IMR-90 (cell line): ENCODE measurements around the gene EYS. TPM values are rescaled to one million over a fixed set of nuclear protein-coding genes. Genes with fewer than 3 reads are reported as not detected.

Source experiments
- ATAC-seq: fragments of 200-7000 bp; cut with Tn5 transposase; 2 replicates; pipeline ENCODE4 v1.9.1; 2020; ENCODE audit warnings: low read depth, mild to moderate bottlenecking, moderate library complexity
- BruUV-seq: library from RNA; stranded (reverse); fragments of 400-500 nt; replicated peaks from 2 replicates; lab custom pipeline; 2021; lab: Mats Ljungman, UMichigan
- CTCF ChIA-PET: fragments of 300-600 bp; formaldehyde crosslinking; extraction: SDS; loops from one replicate; lab custom pipeline; 2021; ENCODE audit warnings: antibody characterized with exemption; lab: Yijun Ruan, JAX
- POLR2A ChIA-PET: fragments of 300-600 bp; sonication (Branson Sonifier 250); formaldehyde crosslinking; loops from one replicate; lab custom pipeline; 2022; ENCODE audit warnings: antibody characterized with exemption; ENCODE audit not compliant: unreplicated experiment; lab: Charles Lee
- DNase-seq: peaks from one replicate; pipeline ENCODE4 v3.0.0; 2013
- H2AFZ ChIP-seq: replicated peaks from 2 replicates; pipeline ENCODE3; 2013; ENCODE audit warnings: low read length, mild to moderate bottlenecking; ENCODE audit not compliant: poor library complexity
- H2AK5ac ChIP-seq: 2 replicates; pipeline ENCODE4 v1.6.1; 2013; ENCODE audit warnings: low read depth, low read length, inconsistent platforms
- H2AK9ac ChIP-seq: replicated peaks from 2 replicates; pipeline ENCODE3; 2013; ENCODE audit warnings: mild to moderate bottlenecking, low read depth, low read length, moderate library complexity; ENCODE audit not compliant: poor library complexity
- H2BK120ac ChIP-seq: 2 replicates; pipeline ENCODE4 v1.6.1; 2013; ENCODE audit warnings: low read depth, low read length, inconsistent platforms
- H2BK15ac ChIP-seq: 3 replicates; pipeline ENCODE4 v1.6.1; 2013; ENCODE audit warnings: low read depth, low read length, inconsistent platforms
- H2BK20ac ChIP-seq: 2 replicates; pipeline ENCODE4 v1.6.1; 2013; ENCODE audit warnings: low read depth, mild to moderate bottlenecking, inconsistent platforms, low read length, moderate library complexity
- H2BK5ac ChIP-seq: 2 replicates; pipeline ENCODE4 v1.6.1; 2013; ENCODE audit warnings: mild to moderate bottlenecking, low read depth, low read length, inconsistent platforms; ENCODE audit not compliant: poor library complexity, severe bottlenecking
- H3K14ac ChIP-seq: replicated peaks from 2 replicates; pipeline ENCODE4 v1.6.1; 2013; ENCODE audit warnings: low read depth, low read length, inconsistent platforms
- H3K18ac ChIP-seq: 2 replicates; pipeline ENCODE4 v1.6.1; 2013; ENCODE audit warnings: low read depth, low read length, control low read depth
- H3K23ac ChIP-seq: 2 replicates; pipeline ENCODE4 v1.6.1; 2013; ENCODE audit warnings: low read depth, low read length, inconsistent platforms
- H3K27ac ChIP-seq: 2 replicates; pipeline ENCODE4 v1.5.1; 2013; ENCODE audit warnings: mild to moderate bottlenecking, control low read depth, low read length; ENCODE audit not compliant: insufficient read depth
- H3K27me3 ChIP-seq: 2 replicates; pipeline ENCODE4 v1.6.1; 2013; ENCODE audit warnings: low read length; ENCODE audit not compliant: control insufficient read depth, insufficient read depth
- H3K36me3 ChIP-seq: 2 replicates; pipeline ENCODE4 v1.6.1; 2013; ENCODE audit warnings: low read length, mixed read lengths; ENCODE audit not compliant: control insufficient read depth, insufficient read depth
- H3K4ac ChIP-seq: 2 replicates; pipeline ENCODE4 v1.6.1; 2013; ENCODE audit warnings: low read depth, low read length, inconsistent platforms
- H3K4me1 ChIP-seq: 2 replicates; pipeline ENCODE4 v1.6.1; 2013; ENCODE audit warnings: low read length, mixed read lengths; ENCODE audit not compliant: control insufficient read depth, insufficient read depth
- H3K4me2 ChIP-seq: 2 replicates; pipeline ENCODE4 v1.6.1; 2013; ENCODE audit warnings: low read depth, mild to moderate bottlenecking, control low read depth, low read length, moderate library complexity
- H3K4me3 ChIP-seq: 2 replicates; pipeline ENCODE4 v1.5.1; 2013; ENCODE audit warnings: low read depth, mild to moderate bottlenecking, control low read depth, low read length, moderate library complexity; ENCODE audit not compliant: insufficient read depth
- H3K56ac ChIP-seq: 2 replicates; pipeline ENCODE4 v1.6.1; 2013; ENCODE audit warnings: low read length, inconsistent platforms; ENCODE audit not compliant: insufficient read depth; ENCODE audit errors: extremely low read depth
- H3K79me1 ChIP-seq, 2 experiments: 2 replicates each; pipeline ENCODE4 v1.6.1; 2013; ENCODE audit warnings: low read length in 2 of 2, inconsistent platforms in 1 of 2, low read depth in 1 of 2
- H3K9ac ChIP-seq: 2 replicates; pipeline ENCODE4 v1.6.1; 2013; ENCODE audit warnings: low read depth, low read length, control low read depth
- H3K9me1 ChIP-seq: 2 replicates; pipeline ENCODE4 v1.6.1; 2013; ENCODE audit warnings: low read length, inconsistent platforms; ENCODE audit not compliant: insufficient read depth
- H3K9me3 ChIP-seq: 2 replicates; pipeline ENCODE4 v1.6.1; 2013; ENCODE audit warnings: low read length; ENCODE audit not compliant: control insufficient read depth, insufficient read depth
- H4K20me1 ChIP-seq: 2 replicates; pipeline ENCODE4 v1.6.1; 2013; ENCODE audit warnings: low read length, inconsistent platforms; ENCODE audit not compliant: insufficient read depth
- H4K5ac ChIP-seq: 2 replicates; pipeline ENCODE4 v1.6.1; 2013; ENCODE audit warnings: mild to moderate bottlenecking, low read depth, low read length, control low read depth
- H4K8ac ChIP-seq, 2 experiments: 2 replicates each; pipeline ENCODE4 v1.6.1; 2013; ENCODE audit warnings: low read depth in 2 of 2, low read length in 2 of 2, control low read depth in 1 of 2, inconsistent platforms in 1 of 2
- H4K91ac ChIP-seq: 2 replicates; pipeline ENCODE4 v1.6.1; 2013; ENCODE audit warnings: low read depth, low read length, inconsistent platforms; ENCODE audit not compliant: insufficient read depth
- BHLHE40 ChIP-seq: fragments of 150-350 bp; IDR thresholded peaks from 2 replicates; pipeline ENCODE4 v1.6.1; 2016; ENCODE audit warnings: mild to moderate bottlenecking, low read depth, low read length
- CEBPB ChIP-seq: IDR thresholded peaks from 2 replicates; pipeline ENCODE4 v1.6.1; 2012; ENCODE audit warnings: low read depth, low read length, improper control_type of control experiment
- CHD1 ChIP-seq: IDR thresholded peaks from 2 replicates; pipeline ENCODE4 v1.6.1; 2012; ENCODE audit warnings: low read depth, low read length, improper control_type of control experiment
- FOS ChIP-seq: fragments of 150-350 bp; IDR thresholded peaks from 2 replicates; pipeline ENCODE4 v1.6.1; 2016; ENCODE audit warnings: low read depth, low read length
- MAFK ChIP-seq: IDR thresholded peaks from 2 replicates; pipeline ENCODE4 v1.6.1; 2012; ENCODE audit warnings: low read depth, low read length, improper control_type of control experiment
- MAZ ChIP-seq: IDR thresholded peaks from 2 replicates; pipeline ENCODE4 v1.6.1; 2012; ENCODE audit warnings: low read depth, mild to moderate bottlenecking, low read length, improper control_type of control experiment, moderate library complexity, borderline replicate concordance
- NFE2L2 ChIP-seq: fragments of 150-350 bp; IDR thresholded peaks from 2 replicates; pipeline ENCODE4 v1.6.1; 2016; ENCODE audit warnings: low read depth, mild to moderate bottlenecking, low read length
- POLR2A ChIP-seq: IDR thresholded peaks from 2 replicates; pipeline ENCODE4 v1.6.1; 2012; ENCODE audit warnings: mild to moderate bottlenecking, low read depth, low read length
- RCOR1 ChIP-seq: IDR thresholded peaks from 2 replicates; pipeline ENCODE4 v1.6.1; 2012; ENCODE audit warnings: mild to moderate bottlenecking, low read length, improper control_type of control experiment; ENCODE audit not compliant: insufficient replicate concordance
- RFX5 ChIP-seq: IDR thresholded peaks from 2 replicates; pipeline ENCODE4 v1.8.0; 2012; ENCODE audit warnings: low read depth, mild to moderate bottlenecking, low read length, moderate library complexity
- USF2 ChIP-seq: fragments of 150-350 bp; IDR thresholded peaks from 2 replicates; pipeline ENCODE4 v1.6.1; 2017; ENCODE audit warnings: mild to moderate bottlenecking, antibody characterized with exemption, low read length, low read depth
- WGBS, 2 experiments: methylation state at CpG; one replicate each; pipeline versions ENCODE4 v1.1.5 to v1.1.7; 2013; ENCODE audit warnings: missing lambda C conversion rate in 2 of 2; ENCODE audit not compliant: insufficient read length in 1 of 2; ENCODE audit errors: extremely low coverage in 2 of 2; 5-methylcytosine and 5-hydroxymethylcytosine counted together
- dilution Hi-C: fragments of 300-500 bp; cut with HindIII; formaldehyde crosslinking; loops from one replicate; pipeline ENCODE4 v1.14.3; 2018; ENCODE audit warnings: low sequenced_read_pairs; ENCODE audit not compliant: unreplicated experiment
- in situ Hi-C: fragments of 300-500 bp; cut with MboI; formaldehyde crosslinking; loops from 3 replicates; pipeline ENCODE4 v1.14.3; 2019; ENCODE audit warnings: low sequenced_read_pairs, inconsistent platforms, mixed read lengths
- intact Hi-C: fragments of 100-400 bp; cut with micrococcal nuclease; formaldehyde crosslinking; loops from 2 replicates; pipeline ENCODE4 v1.10.0; 2022
- polyA plus RNA-seq, 3 experiments: library from polyadenylated mRNA; depleted of rRNA; stranded (reverse); fragments of >200 nt; gene quantifications; 2 replicates each; pipeline ENCODE4 v1.2.3, GENCODE V29; 2012; ENCODE audit warnings: low replicate concordance in 1 of 3
- total RNA-seq: library from RNA; depleted of rRNA; stranded (reverse); fragments of >200 nt; gene quantifications from 2 replicates; pipeline ENCODE4 v1.2.3, GENCODE V29; 2012

EYS gene
- total and polyA plus RNA-seq, 2 of the 4 experiments (the other 2 are of a cell fraction): under 0.01 TPM; not detected in 1

DNA sequence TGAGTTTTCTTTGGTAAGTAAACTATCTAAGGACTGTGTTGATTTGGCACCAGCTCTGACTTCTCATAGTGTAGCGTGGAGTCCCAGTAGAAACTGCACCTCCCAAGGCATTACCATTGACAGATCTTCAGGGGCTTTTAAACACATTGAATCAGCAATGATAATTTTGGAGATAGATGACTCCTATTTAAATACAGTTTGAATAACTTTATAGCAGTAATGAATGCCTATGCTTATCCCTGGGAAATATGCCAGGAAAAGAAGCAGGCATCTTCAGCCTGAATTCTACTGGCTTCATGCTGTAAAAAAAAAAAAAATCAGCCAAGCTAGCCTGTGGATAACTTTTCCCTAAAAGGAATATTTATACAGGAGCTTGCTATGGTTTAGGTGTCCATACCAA lies 895.9 kb downstream of the EYS start:
- H3K9me1 ChIP-seq: no peaks in the 10 kb centered on the region
- in situ Hi-C loops (no loop called here), intact Hi-C loops (no loop called here), dilution Hi-C loops (no loop called here)
- H3K9me3 ChIP-seq: no peaks in the 10 kb centered on the region
- no peaks in the 10 kb centered on the region for H3K79me1 ChIP-seq
- no peak for ATAC-seq
- H3K4me1 ChIP-seq: no peaks in the 10 kb centered on the region
- no peak overlapping the region for H4K8ac ChIP-seq
- H3K9ac ChIP-seq: no peak overlapping the region
- no peak overlapping the region for H3K18ac ChIP-seq
- no peak overlapping the region for H4K5ac ChIP-seq
- BruUV-seq: no TSS peak
- H2AK5ac ChIP-seq: no peak overlapping the region
- no peak overlapping the region for H2AK9ac ChIP-seq
- H3K4ac ChIP-seq: no peak overlapping the region
- H3K4me3 ChIP-seq: no peak overlapping the region
- no peak overlapping the region for H2BK20ac ChIP-seq
- no peak overlapping the region for H3K4me2 ChIP-seq
- POLR2A ChIA-PET: no interaction called here
- CTCF ChIA-PET: no interaction called here
- H3K36me3 ChIP-seq: no peaks in the 10 kb centered on the region
- H3K56ac ChIP-seq: no peak overlapping the region
- no peaks in the 10 kb centered on the region for H4K20me1 ChIP-seq
- H2BK15ac ChIP-seq: no peak overlapping the region
- TF ChIP-seq CHD1: no peak
- no peak for TF ChIP-seq MAFK
- TF ChIP-seq RFX5: no peak
- TF ChIP-seq RCOR1: no peak
- no peak for TF ChIP-seq MAZ
- no peak for TF ChIP-seq POLR2A
- TF ChIP-seq FOS: no peak
- no peak for TF ChIP-seq USF2
- TF ChIP-seq CEBPB: no peak
- TF ChIP-seq NFE2L2: no peak
- TF ChIP-seq BHLHE40: no peak
- no peak for DNase-seq
- no CpG with 5 or more reads among the region's 1 CpG for WGBS, 2 experiments
- H2BK5ac ChIP-seq: no peak overlapping the region
- H3K14ac ChIP-seq: no peak overlapping the region
- no peak overlapping the region for H3K27ac ChIP-seq
- H2AFZ ChIP-seq: no peak overlapping the region
- H2BK120ac ChIP-seq: no peak overlapping the region
- no peak overlapping the region for H3K23ac ChIP-seq
- H4K91ac ChIP-seq: no peak overlapping the region
- H3K27me3 ChIP-seq: no peaks in the 10 kb centered on the region
